PC-9 (cell line): ENCODE results near the gene RYR1.

Experiments used
- CTCF ChIP-seq: fragments of 200-600 bp; sonication (generic); conservative IDR thresholded peaks from 2 replicates; pipeline ENCODE4 v1.6.1; 2017; ENCODE audit warnings: mixed run types, antibody characterized with exemption, mild to moderate bottlenecking, moderate library complexity
- EZH2 ChIP-seq: fragments of 200-600 bp; sonication (generic); IDR thresholded peaks from 2 replicates; pipeline ENCODE4 v1.8.0; 2017; ENCODE audit warnings: antibody characterized with exemption, low read depth

GRCh38 chr19:38395381-38396114 lies 37.9 kb upstream of the RYR1 start:
- TF ChIP-seq CTCF (no peak), EZH2 (no peak)
